SU-DHL-6 (cell line): ENCODE results near the gene EIF3M.

Experiments
- EZH2phosphoT487 ChIP-seq: fragments of 200-600 bp; sonication (generic), shearing (Covaris generic); conservative IDR thresholded peaks from 2 replicates; pipeline ENCODE4 v1.6.1; 2018; ENCODE audit warnings: mild to moderate bottlenecking, antibody characterized with exemption, low read length, moderate library complexity, mixed read lengths
- TF ChIP-seq, protein P1 (sequence below): fragments of 200-600 bp; sonication (generic); IDR thresholded peaks from one replicate; pipeline ENCODE4 v1.5.1; 2017; ENCODE audit warnings: antibody characterized with exemption, mild to moderate bottlenecking, low read length, moderate library complexity; ENCODE audit not compliant: insufficient read depth, poor library complexity, severe bottlenecking

DNA sequence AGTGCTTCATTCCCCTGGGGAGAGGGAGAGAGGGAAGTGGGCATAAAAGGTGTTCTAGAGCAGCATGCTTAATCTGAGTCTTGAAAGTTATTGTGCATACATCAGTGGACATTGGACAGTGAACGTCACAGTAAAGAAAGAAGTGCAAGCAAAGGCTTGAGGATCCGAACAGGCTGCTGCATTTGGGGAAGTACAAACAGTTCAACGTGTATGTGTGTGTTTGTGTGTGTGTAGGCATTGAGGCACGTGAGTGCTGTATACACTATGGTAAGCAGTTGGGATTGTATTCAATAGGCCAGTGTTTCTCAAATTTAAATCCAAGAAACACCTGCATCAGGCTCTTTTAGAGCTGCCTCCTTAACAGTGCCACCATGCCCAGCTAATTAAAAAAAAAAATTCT, 10.4 kb upstream of the EIF3M start:
- TF ChIP-seq, protein P1, sequence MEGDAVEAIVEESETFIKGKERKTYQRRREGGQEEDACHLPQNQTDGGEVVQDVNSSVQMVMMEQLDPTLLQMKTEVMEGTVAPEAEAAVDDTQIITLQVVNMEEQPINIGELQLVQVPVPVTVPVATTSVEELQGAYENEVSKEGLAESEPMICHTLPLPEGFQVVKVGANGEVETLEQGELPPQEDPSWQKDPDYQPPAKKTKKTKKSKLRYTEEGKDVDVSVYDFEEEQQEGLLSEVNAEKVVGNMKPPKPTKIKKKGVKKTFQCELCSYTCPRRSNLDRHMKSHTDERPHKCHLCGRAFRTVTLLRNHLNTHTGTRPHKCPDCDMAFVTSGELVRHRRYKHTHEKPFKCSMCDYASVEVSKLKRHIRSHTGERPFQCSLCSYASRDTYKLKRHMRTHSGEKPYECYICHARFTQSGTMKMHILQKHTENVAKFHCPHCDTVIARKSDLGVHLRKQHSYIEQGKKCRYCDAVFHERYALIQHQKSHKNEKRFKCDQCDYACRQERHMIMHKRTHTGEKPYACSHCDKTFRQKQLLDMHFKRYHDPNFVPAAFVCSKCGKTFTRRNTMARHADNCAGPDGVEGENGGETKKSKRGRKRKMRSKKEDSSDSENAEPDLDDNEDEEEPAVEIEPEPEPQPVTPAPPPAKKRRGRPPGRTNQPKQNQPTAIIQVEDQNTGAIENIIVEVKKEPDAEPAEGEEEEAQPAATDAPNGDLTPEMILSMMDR = no peak
- no peak for TF ChIP-seq EZH2phosphoT487
